Left colon (tissue), 2 donors: ENCODE results near the gene ALPG. TPM values are rescaled to one million over a fixed set of nuclear protein-coding genes. Genes with fewer than 3 reads are reported as not detected.
"Not testable (repeated sequence)": the region's sequence is repeated elsewhere in the genome, so short reads cannot be mapped to it uniquely, and the experiment has no call there.

Experiments
- ATAC-seq: fragments of 200-7000 bp; cut with Tn5 transposase; one replicate; pipeline ENCODE4 v1.9.1; 2020; ENCODE audit warnings: mild to moderate bottlenecking, moderate library complexity
- DNase-seq, 2 donors: peaks; one replicate each; pipeline ENCODE4 v3.0.0-alpha.2; 2020
- intact Hi-C, 2 donors: fragments of 100-400 bp; cut with DNase I in 1 of 2; cut with micrococcal nuclease in 1 of 2; formaldehyde crosslinking; loops; one replicate each; pipeline versions ENCODE4 v1.11.2 to v1.14.0; 2022; cut with DNase I, micrococcal nuclease
- long read RNA-seq: library from polyadenylated mRNA; unstranded; transcript quantifications from one replicate; pipeline ENCODE4 v2.0.0, GENCODE V29; 2021
- total RNA-seq, 2 donors: library from RNA; stranded (reverse); fragmentation: NEBNext Ultra II Directional; extraction: Animal tissue kit (Norgen Biotek cat#: 25700); gene quantifications; one replicate each; pipeline ENCODE4 v1.2.1, GENCODE V29; 2021
- donor health status: DM: no; HTN: no; CAD: no.
- donor health status: DM: yes; HTN: yes; CAD: no.

The ALPG gene
- 1 to 10 TPM in 1 of 2 donors, under 1 TPM in 1; 0.56 to 1.8 TPM for total RNA-seq
- long read RNA-seq, partial matches to known transcripts = 2 of 2 reads
- long read RNA-seq, other reads (novel, unspliced or antisense) = 0 of 2 reads

DNA sequence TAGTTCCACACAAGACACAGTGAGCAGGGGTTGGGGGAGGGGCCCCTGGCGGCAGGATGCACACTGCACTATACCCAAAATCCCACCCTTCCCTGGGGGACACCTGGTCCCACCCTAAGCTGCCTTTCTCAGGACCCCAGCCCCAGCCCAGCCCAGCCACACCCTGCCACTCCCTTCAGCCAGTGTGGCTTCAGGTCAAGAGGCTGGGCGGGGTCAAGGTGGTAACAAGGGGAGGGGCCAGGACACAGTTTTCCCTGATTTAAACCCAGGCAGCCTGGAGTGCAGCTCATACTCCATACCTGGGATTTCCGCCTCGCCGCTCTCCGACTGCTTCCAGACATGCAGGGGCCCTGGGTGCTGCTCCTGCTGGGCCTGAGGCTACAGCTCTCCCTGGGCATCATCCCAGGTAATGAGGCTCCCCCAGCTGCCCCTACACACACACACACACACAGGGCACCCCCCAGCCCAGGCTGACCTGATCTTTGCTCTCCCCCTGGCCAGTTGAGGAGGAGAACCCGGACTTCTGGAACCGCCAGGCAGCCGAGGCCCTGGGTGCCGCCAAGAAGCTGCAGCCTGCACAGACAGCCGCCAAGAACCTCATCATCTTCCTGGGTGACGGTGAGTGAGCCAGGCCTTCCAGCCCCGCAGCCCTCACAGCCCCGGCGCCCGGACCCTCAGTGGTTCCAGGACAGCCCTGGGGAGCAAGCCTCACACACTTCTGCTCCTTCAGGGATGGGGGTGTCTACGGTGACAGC, at the start of gene ALPG:
Gene ALPG (plus strand): TSS at position 289 of the 755 bp plus-strand sequence. CDS start 51 bp downstream, at position 340.
- DNase-seq = no peak
- intact Hi-C loops = no loop called here
- ATAC-seq = no peak

DNA sequence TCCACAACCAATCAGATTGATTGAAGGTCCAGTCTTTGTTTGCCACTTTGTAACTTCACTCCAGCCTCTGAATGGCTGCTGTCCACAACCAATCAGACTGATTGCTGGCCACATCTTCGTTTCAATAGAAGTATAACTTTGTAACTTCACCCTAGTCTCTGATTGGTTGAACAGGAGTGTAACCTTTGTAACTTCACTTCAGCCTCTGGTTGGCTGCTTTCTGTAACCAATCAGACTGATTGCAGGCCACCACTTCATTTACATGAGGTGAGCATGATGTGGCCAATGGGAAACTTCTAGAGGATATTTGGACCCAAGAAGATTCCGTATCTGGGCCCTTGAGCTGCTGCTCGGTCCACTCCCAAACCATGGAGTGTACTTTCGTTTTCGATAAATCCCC, 45.0 kb upstream of the ALPG start:
- intact Hi-C loops = no loop called here
- ATAC-seq (no peak), DNase-seq (no peak)

DNA sequence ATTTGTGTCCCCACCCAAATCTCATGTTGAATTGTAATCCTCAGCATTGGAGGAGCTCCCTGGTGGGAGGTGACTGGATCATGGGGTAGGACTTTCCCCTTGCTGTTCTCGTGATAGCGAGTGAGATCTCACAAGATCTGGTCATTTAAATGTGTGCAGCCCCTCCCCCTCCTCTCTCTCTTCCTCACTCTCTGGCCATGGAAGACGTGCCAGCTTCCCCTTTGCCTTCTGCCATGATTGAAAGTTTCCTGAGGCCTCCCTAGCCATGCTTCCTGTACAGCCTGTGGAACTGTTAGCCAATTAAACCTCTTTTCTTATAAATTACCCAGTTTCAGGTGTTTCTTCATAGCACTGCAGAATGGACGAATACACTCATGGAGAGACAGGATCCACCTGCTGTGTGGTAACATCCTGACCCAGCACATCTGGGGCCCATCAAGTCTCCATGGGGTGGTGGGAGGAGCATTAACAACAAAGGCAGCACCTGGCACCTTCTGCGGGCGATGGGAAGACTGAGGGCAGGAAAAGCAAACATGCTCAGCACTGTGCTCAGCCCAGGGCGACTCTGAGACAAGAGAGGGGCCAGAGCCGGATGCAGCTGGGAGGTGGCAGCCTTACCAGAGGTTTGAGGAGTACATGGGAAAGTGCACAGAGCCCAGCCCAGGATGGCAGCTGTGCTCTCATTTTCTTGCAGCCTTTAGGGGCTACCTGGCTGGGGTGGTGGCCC, 44.3 kb upstream of the ALPG start:
- DNase-seq (peak in 1 of 2 donors; percentile 10), ATAC-seq (no peak)
- intact Hi-C loops = no loop called here

DNA sequence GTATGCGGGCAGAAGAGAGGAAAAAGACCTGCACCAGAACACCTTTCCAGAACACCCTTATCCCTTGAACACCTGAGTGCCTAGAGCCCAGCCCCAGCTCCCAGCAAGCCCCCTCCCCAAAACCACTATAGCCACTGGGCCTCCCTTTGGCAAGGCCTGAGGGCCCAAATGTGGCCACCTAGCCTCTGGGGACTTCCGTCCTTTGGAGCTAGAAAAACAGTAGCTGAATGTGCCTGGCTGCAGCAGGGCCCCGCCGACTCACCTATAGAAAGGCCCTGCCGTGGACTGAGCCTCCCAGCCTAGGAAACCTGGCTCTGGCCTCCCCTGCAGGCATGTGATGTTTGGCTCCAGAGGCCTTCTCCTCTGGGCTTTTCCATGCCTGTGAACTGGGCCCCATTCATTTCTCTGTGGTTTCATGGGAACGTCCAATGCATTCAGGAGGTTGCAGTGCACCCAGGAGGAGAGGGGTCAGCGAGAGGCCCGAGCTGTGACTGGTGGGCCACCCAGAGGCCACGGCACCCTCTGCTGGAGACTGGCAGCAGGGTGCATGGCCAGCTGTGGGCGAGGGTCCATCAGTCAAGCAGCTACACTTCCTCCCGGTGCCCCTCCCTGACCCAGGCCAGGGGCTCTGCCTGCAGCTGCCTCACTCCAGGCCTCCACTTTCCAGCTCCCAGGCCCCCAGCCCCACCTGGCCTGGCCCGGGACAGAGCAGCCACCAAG, 43.4 kb upstream of the ALPG start:
- DNase-seq = peak in 1 of 2 donors; percentile 3
- ATAC-seq, intact Hi-C loops: not testable (repeated sequence)

DNA sequence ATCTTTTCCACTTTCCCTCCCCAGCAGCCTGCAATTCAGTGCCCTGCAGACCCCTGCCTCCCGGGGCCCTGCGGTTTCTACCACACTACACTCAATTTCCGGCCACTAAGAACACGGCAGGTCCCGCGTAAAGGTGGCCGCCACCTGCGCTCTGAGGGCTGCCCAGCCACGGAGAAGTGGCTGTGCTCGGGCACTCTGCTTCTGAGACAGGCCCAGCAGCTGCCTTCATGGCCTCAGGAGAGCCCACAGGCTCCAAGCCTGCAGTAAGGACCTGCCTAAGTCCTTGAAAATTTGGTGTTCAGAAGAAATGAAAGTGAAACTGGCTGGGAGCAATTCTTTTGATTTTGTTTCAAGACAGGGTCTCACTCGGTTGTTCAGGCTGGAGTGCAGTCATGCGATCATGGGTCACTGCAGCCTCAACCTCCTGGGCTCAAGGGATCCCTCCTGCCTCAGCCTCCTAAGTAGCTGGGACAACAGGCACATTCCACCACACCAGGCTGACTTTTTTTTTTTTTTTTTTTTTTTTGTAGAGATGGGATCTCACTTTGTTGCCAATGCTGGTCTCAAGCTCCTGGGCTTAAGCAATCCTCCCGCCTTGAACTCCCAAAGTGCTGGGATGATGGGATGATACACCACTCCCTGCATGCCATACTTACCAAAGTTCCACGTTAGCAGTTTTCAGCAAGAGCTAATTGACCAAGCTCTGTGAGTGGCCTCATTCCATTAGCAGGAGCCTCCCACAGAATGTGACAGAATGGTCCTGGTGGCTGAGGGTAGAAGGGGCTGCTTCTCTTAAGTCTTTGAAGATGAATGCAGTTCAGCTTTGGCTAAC, 42.6 kb upstream of the ALPG start:
- no peak for ATAC-seq
- intact Hi-C loops = no loop called here
- DNase-seq = peak in 1 of 2 donors; percentile 8

DNA sequence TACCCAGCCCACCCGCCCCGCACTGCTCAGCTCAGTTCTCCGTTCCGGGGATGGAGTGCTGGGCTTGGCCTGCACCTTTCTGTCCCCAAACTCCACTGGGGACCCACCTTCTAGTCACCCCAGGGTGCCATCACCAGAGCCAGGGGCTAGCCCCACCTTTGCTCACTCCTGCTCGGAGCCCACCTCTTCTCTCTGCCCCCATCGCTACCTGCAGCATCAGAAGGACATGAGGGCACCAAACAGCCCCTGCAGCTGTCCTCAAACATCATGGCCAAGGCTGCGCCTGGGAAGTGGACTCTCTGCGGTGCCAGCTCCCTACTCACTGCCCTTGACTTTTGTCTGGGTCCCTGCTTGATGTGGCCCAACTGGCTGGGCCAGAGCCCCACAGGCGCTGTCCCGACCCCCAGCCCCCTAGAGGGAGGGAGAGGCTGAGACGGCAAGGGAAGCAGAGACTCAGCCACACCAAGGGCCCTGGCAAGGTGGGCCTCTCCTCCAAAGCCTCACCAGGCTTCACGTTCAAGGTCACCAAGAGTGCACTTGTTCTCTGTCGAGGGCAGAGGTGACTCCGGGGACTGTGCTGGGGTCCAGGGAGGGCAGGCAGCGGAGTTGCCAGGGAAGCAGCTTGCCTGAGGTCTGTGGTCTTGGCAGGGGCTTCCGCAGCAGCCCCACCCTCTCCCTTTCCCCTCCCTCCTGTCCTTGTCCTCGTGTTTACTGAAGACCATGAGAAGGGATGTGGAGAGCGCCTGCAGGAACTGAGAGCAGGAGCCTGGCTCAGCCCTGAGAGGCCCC, 41.6 kb upstream of the ALPG start:
- ATAC-seq, intact Hi-C loops: not testable (repeated sequence)
- DNase-seq = peak in 1 of 2 donors; percentile 10

DNA sequence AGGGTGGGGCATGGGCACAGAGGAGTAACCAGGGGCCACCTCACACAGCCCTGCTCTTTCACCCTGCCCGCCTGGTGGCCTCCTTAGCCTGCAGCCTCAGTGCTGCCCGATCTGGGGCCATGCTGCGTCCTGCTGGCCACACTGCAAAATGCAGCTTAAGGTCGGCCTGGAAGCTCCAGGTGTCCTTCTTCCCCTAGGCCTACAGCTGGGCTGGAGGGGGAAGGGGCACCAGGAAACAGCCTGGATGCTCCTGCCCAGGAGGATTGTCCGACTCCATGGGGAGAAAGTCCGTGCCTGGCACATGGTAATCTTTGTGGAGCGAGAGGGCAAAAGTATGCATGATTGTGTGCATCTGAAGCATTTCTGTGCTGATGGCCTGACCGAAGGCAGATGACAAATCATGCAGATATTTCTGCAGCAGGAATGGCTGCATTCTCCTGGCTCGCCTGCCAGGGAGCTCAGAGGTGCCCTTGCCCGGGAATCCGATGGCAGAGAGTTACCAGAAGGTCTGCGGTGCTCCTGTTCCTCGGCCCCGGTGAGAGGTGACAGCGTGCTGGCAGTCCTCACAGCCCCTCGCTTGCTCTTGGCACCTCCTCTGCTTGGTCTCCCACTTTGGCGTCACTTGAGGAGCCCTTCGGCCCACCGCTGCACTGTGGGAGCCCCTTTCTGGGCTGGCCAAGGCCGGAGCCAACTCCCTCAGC, 40.9 kb upstream of the ALPG start:
- DNase-seq (peak; percentile 21 to 45), ATAC-seq (peak; percentile 95)
- intact Hi-C loops = no loop called here

DNA sequence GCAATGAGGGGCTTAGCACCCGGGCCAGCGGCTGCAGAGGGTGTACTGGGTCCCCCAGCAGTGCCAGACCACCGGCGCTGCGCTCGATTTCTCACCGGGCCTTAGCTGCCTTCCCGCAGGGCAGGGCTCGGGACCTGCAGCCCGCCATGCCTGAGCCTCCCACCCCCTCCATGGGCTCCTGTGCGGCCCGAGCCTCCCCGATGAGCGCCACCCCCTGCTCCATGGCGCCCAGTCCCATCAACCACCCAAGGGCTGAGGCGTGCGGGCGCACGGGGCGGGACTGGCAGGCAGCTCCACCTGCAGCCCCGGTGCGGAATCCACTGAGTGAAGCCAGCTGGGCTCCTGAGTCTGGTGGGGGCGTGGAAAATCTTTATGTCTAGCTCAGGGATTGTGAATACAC, 40.2 kb upstream of the ALPG start:
- ATAC-seq, DNase-seq, intact Hi-C loops: not testable (repeated sequence)

DNA sequence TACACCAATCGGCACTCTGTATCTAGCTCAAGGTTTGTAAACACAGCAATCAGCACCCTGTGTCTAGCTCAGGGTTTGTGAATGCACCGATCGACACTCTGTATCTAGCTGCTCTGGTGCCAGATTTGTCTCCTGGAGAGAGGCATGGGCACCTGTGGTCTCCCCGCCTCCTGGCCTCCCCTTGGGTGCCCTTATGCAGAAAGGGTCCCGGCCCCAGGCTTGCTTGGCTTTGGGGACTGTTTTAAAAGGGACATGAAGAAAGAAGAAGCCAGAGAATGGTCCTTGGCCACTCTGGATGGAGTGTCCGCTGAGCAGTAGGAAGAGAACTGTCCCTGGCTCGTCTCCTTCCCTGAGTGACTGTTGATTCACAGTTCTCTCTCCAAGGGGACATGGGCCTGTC, 39.6 kb upstream of the ALPG start:
- ATAC-seq (no peak), DNase-seq (peak in 1 of 2 donors; percentile 7)
- intact Hi-C loops = no loop called here

DNA sequence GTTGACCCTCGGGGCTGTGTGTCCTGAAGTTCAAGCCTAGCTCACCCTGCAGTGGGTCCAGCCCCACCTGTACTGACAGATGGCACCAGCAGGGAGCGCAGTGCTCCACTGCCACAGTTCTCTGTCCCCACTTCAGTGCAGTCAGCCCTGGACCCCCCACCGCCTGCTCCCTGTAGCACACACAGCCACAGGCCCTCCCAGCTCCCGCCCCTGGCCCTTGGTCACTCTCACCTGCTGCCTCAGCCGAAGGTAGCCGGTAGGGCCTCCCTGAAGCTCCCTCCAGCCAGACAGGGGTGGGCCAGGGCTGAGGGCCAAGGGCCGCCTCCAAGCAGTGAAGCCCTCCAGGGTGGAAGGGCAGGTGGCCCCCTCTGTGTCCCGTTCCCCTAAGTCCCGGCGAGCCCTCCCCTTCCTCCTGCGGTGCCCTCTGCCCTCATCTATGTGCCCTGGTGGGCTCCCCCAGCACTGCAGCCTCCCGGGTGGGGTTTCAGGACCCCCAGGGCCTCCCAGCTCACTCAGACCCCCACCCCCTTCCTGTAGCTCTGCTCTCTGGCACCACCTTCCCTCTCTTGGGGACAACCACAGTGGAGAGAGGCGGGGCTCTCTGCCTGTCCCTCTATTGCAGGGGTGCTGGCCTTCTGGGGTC, 38.9 kb upstream of the ALPG start:
- DNase-seq = peak in 1 of 2 donors; percentile 12
- peak; percentile 49 for ATAC-seq
- intact Hi-C loops = no loop called here

DNA sequence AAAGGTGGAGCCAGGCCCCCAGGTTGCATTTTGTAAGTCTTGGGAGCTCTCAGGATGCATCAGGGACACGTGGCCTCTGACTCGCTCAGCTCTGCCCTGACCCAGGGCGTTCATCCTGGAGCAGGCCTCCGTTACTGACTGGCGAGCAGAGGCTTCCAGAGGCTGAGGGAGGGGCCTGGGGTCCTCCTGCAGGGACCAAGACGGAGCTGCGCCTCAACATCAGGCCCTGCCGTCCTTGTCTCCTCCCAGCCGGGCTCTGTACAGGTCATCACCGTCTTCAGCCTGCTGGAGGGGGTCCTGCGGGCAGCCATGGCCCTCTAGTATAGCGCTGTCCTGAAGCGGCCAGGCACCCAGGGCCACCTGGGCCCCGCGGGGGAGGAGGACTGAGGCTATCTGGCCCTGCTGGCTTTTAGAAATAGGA, 38.3 kb upstream of the ALPG start:
- ATAC-seq (no peak), DNase-seq (no peak)
- intact Hi-C loops = no loop called here

DNA sequence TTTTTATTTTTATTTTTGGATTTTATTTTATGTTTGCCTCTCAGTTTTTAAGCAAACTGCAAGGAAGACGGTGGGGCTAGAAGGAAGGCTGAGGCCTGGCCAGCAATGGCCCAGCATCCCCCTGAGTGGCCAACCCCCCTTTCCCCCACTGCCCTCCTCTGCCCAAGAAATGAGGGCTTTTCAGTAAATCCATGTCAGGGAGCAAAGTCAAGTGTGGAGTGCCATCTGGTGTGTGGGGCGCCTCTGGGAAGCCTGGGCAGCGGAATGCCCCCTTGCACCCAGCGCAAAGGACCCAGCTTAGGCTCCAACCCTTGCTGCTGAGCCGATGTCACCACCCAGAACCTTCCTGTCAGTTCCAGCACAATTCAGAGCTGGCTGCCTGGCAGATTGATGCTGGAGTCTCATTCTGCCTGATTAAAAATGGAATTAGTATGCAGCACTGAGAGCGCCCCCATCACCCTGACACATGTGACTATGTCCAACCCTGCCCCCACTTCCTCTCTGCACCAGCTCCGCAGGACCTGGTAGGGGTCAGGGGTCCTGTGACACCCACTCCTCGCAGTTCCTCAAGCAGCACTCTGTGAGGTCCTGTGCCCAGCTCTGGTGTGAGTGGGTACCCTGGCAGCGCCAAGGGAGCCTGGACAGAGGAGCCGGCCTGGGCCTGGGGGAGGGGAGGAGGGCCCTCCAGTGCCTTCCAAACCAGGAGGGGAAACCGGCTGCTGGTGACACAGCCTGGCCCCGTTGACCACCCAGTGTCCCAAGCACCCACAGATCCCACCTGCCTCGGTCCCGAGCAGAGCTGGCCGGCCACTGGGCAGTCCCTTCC, 37.3 kb upstream of the ALPG start:
- intact Hi-C loops = no loop called here
- ATAC-seq (no peak), DNase-seq (no peak)

DNA sequence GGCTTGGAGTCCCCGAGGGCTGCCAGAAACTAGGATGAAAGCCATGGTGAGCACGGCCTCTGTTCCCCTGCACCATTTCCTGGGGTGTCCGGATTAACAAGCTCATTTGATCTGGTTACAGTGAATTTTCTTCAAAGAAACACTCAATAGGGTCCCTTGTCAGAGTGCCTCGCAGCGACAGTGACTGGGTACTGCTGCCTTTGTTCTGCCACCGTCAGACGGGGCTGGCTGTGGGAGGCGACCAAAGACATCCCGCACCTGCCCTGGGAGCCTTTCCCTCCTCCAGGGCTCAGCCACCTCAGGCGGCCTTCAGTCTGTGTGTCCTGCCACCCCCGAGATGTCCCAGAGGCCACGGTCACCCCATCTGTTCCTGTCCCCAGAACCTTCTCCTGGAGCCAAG, 36.6 kb upstream of the ALPG start:
- DNase-seq, intact Hi-C loops, ATAC-seq: not testable (repeated sequence)

DNA sequence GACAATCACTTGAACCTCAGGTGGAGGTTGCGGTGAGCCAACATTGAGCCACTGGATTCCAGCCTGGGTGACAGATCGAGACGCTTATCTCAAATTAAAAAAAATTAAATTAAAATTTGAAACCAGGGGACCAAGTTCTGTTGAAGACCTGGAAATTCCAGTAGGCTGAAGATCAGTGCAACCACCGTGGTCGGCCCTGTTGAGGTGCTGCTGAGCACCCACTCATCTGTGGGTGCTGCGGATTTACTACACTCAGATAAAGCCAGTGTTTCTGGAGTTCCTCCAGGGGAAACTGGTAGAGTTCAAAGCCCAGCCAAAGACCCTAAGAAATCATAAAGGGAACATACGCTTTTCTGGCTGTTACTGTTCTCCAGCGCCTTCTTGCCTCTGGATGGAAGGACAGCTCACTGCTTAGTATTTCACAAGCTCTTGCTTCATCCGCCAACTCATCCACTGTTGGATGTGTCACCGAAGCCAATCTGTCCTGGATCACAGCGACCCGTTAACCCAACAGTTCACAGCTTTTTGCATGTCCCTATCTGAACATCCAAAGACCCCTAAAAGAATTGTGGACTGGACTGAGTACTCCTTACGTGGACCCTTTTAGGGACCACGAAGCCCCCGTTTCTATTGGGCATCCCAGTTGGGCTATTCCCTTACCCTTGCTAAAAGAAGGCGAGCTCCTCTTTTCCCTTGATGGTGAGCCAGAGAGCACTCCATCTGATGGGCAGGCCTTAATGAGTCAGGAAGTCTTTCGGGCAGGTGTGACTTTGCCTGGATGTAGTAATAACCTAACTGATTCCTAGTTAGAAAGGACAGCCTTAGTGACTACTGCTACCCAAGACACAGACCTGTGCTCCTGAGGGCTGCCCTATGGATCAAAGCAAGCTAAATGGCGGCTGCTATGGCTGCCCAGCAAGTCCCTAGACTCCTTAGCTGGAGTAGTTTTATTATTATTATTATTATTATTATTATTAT, 34.1 kb upstream of the ALPG start:
- intact Hi-C loops = no loop called here
- DNase-seq (no peak), ATAC-seq (no peak)

DNA sequence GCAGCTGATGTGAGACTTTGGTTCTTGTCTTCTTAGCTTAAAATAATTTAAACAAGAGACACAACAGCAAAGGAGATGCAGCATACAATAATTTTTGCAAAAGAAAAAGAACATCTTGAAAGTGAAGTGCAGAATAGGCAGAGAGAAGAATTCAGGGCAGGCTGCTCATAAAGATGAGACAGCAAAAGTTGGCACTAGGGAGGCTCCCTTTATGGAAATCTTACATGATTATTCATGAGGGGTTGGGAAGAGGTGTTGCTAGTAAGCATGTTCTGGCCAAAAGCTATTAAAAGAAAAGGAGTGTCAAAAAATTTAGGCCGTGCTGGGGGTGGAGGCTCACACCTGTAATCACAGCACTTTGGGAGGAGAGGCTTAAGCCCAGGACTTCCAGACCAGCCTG, 32.3 kb upstream of the ALPG start:
- no peak for ATAC-seq
- no peak for DNase-seq
- intact Hi-C loops = no loop called here
